OCI-LY7 (cell line): Measurements from ENCODE around the gene SLC13A2.

Experiments used
- EZH2phosphoT487 ChIP-seq: fragments of 200-600 bp; sonication (generic); IDR thresholded peaks from 2 replicates; pipeline ENCODE4 v1.6.1; 2018; ENCODE audit warnings: low read depth, borderline replicate concordance, mild to moderate bottlenecking, mixed run types, antibody characterized with exemption, low read length, moderate library complexity, mixed read lengths
- TF ChIP-seq, protein P1 (sequence below): fragments of 200-600 bp; sonication (generic); conservative IDR thresholded peaks from 2 replicates; pipeline ENCODE4 v1.5.1; 2014; ENCODE audit warnings: mild to moderate bottlenecking, antibody characterized with exemption, low read length, moderate library complexity, mixed read lengths

DNA sequence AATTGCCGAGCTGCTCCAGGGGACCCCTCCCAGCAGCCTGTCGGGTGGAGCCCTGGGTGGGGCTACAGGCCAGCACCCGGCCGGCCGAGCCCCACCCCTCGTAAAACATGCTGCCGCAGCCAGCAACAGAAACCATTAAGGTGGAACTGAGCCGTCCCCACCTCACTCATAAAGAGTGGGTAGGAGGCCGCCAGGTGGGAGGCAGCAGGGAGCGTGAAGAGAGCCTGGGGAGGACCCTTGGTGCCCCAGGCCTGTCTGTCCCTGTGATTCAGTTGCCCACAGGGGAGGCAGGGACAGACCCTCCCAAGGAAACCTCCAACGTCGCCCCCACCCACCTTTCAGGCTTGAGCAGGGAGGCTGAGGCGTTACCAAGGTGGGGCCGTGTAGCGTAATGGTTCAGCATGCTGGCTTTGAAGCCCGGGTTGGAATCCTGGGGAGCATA, 41.1 kb downstream of the SLC13A2 start:
- no peak for TF ChIP-seq EZH2phosphoT487
- TF ChIP-seq, protein P1, sequence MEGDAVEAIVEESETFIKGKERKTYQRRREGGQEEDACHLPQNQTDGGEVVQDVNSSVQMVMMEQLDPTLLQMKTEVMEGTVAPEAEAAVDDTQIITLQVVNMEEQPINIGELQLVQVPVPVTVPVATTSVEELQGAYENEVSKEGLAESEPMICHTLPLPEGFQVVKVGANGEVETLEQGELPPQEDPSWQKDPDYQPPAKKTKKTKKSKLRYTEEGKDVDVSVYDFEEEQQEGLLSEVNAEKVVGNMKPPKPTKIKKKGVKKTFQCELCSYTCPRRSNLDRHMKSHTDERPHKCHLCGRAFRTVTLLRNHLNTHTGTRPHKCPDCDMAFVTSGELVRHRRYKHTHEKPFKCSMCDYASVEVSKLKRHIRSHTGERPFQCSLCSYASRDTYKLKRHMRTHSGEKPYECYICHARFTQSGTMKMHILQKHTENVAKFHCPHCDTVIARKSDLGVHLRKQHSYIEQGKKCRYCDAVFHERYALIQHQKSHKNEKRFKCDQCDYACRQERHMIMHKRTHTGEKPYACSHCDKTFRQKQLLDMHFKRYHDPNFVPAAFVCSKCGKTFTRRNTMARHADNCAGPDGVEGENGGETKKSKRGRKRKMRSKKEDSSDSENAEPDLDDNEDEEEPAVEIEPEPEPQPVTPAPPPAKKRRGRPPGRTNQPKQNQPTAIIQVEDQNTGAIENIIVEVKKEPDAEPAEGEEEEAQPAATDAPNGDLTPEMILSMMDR, result no peak
